NB4 (cell line): ENCODE data around the gene TSSC4.

ENCODE experiments used
- MYC ChIP-seq: IDR thresholded peaks from 2 replicates; pipeline ENCODE4 v1.6.1; 2011; ENCODE audit warnings: low read depth, low read length
- POLR2A ChIP-seq: IDR thresholded peaks from 2 replicates; pipeline ENCODE4 v1.6.1; 2011; ENCODE audit warnings: mild to moderate bottlenecking; ENCODE audit not compliant: insufficient read length; ENCODE audit errors: extremely low read depth
- TF ChIP-seq, protein P1 (sequence below): IDR thresholded peaks from one replicate; pipeline ENCODE4 v1.5.1; 2012; ENCODE audit warnings: low read depth, low read length
- TF ChIP-seq, protein P2 (sequence below): IDR thresholded peaks from 2 replicates; pipeline ENCODE4 v1.6.1; 2011; ENCODE audit warnings: low read depth, low read length

DNA sequence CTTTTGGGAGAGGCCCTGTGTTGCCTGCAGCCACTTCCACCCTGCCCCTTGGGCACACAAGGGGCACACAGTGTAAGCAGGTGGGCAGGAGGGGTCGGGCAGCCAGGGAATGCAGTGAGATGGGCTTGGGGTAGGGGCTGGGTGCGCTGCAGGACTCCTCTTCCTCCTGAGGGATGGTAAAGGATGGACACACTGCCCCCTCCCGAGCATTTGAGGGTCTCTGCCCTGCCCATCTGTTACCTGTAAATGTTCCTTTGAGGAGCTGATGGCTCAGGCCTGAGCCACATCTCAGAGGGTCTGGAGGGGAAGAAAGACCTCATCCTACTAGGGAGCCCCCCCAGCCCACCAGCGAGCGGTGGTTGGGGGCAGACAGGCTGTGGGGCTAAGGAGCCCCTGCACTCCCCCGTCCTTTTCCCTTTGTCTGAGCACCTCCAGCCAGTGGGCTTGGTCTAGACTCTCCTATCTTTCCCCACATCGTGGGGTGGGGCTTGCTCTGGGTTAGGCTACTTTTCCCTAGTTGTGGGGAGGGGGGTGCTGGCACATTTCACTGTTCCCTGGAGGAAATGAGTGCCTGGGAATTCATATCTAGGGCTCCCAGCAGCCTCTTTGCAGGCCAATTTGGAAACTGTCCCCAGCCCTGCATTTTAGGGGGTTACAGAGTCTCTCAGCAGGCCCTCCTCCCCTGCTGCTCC, 1.7 kb upstream of the TSSC4 start:
- TF ChIP-seq, protein P1, sequence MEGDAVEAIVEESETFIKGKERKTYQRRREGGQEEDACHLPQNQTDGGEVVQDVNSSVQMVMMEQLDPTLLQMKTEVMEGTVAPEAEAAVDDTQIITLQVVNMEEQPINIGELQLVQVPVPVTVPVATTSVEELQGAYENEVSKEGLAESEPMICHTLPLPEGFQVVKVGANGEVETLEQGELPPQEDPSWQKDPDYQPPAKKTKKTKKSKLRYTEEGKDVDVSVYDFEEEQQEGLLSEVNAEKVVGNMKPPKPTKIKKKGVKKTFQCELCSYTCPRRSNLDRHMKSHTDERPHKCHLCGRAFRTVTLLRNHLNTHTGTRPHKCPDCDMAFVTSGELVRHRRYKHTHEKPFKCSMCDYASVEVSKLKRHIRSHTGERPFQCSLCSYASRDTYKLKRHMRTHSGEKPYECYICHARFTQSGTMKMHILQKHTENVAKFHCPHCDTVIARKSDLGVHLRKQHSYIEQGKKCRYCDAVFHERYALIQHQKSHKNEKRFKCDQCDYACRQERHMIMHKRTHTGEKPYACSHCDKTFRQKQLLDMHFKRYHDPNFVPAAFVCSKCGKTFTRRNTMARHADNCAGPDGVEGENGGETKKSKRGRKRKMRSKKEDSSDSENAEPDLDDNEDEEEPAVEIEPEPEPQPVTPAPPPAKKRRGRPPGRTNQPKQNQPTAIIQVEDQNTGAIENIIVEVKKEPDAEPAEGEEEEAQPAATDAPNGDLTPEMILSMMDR: no peak
- TF ChIP-seq MYC (no peak), POLR2A (no peak)
- TF ChIP-seq, protein P2, sequence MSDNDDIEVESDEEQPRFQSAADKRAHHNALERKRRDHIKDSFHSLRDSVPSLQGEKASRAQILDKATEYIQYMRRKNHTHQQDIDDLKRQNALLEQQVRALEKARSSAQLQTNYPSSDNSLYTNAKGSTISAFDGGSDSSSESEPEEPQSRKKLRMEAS: no peak
